Left ventricle myocardium inferior (tissue), 1 donor: ENCODE data around the gene WDCP. TPM values are rescaled to one million over a fixed set of nuclear protein-coding genes. Genes with fewer than 3 reads are reported as not detected.

Experiments used
- DNase-seq: peaks from one replicate; pipeline ENCODE4 v3.0.0-alpha.2; 2020
- H3K27ac ChIP-seq: fragments of 200-600 bp; replicated peaks from 2 replicates; pipeline ENCODE4 v1.8.0; 2021
- H3K27me3 ChIP-seq: fragments of 200-600 bp; 2 replicates; pipeline ENCODE4 v1.8.0; 2021; ENCODE audit warnings: low read depth
- H3K36me3 ChIP-seq: fragments of 200-600 bp; 2 replicates; pipeline ENCODE4 v1.8.0; 2021
- H3K4me1 ChIP-seq: fragments of 200-600 bp; 2 replicates; pipeline ENCODE4 v1.8.0; 2021
- H3K4me3 ChIP-seq: fragments of 200-600 bp; 2 replicates; pipeline ENCODE4 v1.8.0; 2021; ENCODE audit warnings: mild to moderate bottlenecking, moderate library complexity
- H3K9me3 ChIP-seq: fragments of 200-600 bp; replicated peaks from 2 replicates; pipeline ENCODE4 v1.8.0; 2021
- CTCF ChIP-seq: fragments of 200-600 bp; IDR thresholded peaks from 2 replicates; pipeline ENCODE4 v1.8.0; 2021; ENCODE audit warnings: antibody characterized with exemption, mild to moderate bottlenecking, borderline replicate concordance
- intact Hi-C: fragments of 100-400 bp; cut with micrococcal nuclease; formaldehyde crosslinking; loops from one replicate; pipeline ENCODE4 v1.11.0; 2022
- total RNA-seq: library from RNA; stranded (reverse); fragmentation: NEBNext Ultra II Directional; extraction: Animal tissue kit (Norgen Biotek cat#: 25700); gene quantifications from one replicate; pipeline ENCODE4 v1.2.1, GENCODE V29; 2021
- donor health status: DM: no; HTN: yes; CAD: no; lungs with severe emphysema.

WDCP gene
- total RNA-seq, 1 donor from 2014 or later = 8.6 TPM

DNA sequence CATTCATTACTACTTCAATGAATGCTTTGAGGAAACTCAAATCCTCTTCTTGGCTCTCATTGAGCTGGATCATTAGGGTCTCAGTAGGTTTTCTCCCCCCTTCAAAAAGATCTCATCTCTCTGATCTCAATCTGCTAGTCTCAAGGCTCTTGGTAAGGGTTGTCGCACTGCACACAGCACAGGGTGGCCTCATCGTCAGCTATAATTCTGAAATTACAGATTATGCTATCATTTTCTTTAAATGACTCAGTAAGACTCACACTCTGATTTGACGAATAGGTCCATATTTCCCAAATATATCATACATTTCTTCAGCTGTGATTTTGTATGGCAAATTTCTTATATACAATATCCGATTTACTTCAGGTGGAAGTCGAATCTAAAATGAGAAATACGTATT is 26.6 kb upstream of the WDCP start:
- no peak overlapping the region for H3K4me3 ChIP-seq
- intact Hi-C loops = no loop called here

DNA sequence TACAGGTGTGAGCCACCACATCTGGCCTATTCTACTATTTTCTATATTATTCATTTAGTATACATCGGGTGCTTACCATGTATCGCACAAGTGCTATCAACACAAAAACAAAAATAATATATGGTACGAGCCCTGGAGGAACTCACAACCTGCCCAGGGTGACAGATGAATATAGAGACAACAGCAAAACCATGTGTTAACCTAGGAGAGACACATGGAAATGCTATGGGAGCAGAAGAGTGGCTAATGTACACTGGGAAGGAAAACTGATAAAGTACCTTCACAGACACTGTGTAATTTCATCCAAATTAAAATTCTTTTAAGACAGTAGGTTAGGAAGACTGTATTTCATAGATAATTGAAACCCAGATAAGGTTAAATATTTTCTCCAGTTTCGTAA is 25.1 kb upstream of the WDCP start:
- no peak overlapping the region for H3K27ac ChIP-seq
- no peak for TF ChIP-seq CTCF
- intact Hi-C loops = no loop called here
- H3K36me3 ChIP-seq = peaks cover 57% of the 10 kb centered on the region
- H3K4me3 ChIP-seq = no peak overlapping the region
- no peak for DNase-seq
- no peaks in the 10 kb centered on the region for H3K9me3 ChIP-seq
- peaks cover 25% of the 10 kb centered on the region for H3K4me1 ChIP-seq
- H3K27me3 ChIP-seq = no peaks in the 10 kb centered on the region

More for the DNA sequence above, 26.6 kb upstream of the WDCP start:
- Histone ChIP-seq H3K4me1 (peaks cover 33% of the 10 kb centered on the region), H3K27me3 (no peaks in the 10 kb centered on the region), H3K9me3 (no peaks in the 10 kb centered on the region), H3K36me3 (peaks cover 43% of the 10 kb centered on the region), H3K27ac (no peak overlapping the region)
- no peak for TF ChIP-seq CTCF
- DNase-seq = no peak

- TF ChIP-seq CTCF = no peak
- H3K36me3 ChIP-seq = peaks cover 50% of the 10 kb centered on the region
Measured at GRCh38 chr2:24065341-24065740, 18.1 kb upstream of the WDCP start.

DNA sequence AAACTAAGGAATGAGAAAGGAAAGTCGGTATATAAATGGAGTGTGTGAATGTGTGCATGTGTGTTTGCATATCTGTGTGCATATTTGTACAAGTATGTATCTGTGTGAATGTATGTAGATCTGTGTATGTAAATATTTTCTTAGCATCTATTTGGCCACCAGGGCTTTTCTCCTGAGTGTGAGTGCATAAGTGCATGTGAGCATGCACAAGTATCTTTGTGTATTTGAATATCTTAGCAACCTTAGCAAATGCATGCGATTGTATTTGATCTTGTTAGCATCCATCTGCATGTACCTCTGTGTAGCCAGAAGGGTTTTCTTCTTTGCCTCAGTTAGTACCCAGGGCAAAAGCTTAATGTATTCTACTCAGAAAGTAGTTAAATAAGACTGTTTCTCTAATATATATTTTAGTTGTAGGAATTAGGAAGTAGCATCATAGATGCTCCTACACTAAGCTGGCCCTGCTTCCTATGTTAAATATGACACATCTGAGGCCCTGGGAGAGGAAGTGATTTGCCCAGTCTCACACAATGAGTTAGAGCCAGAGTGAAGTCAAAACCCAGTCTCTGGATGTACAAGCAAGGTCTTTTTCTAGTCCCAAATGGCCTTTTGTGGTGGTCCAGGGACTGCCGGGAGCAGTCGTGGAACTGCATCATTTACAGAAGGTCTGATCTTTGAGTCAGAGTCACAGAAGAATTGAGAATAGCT is 11.5 kb upstream of the WDCP start:
- no peak for TF ChIP-seq CTCF
- Histone ChIP-seq H3K4me1 (no peaks in the 10 kb centered on the region), H3K9me3 (no peaks in the 10 kb centered on the region), H3K36me3 (peaks cover 7% of the 10 kb centered on the region), H3K27ac (no peak overlapping the region), H3K27me3 (no peaks in the 10 kb centered on the region), H3K4me3 (no peak overlapping the region)
- intact Hi-C loops = no loop called here
- DNase-seq = no peak

More at GRCh38 chr2:24065341-24065740, 18.1 kb upstream of the WDCP start:
- DNase-seq = no peak
- Histone ChIP-seq H3K4me3 (no peak overlapping the region), H3K9me3 (no peaks in the 10 kb centered on the region), H3K27me3 (no peaks in the 10 kb centered on the region), H3K4me1 (no peaks in the 10 kb centered on the region), H3K27ac (no peak overlapping the region)
- intact Hi-C loops = no loop called here

DNA sequence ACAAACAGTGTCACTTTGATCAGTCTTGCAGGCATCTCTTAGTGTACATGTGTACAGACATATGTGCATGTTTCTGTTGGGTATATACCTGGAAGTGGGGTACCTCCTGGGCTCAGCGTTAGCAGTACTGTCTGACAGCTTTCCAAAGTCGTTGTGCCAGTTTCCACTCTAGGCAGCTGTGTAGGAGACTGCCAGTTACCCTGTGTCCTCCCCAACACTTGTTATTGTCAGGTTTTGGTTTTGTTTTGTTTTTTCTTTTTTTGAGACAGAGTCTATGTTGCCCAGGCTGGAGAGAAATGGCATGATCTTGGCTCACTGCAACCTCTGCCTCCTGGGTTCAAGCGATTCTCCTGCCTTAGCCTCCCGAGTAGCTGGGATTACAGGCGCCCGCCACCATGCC is 8.6 kb upstream of the WDCP start:
- intact Hi-C loops = no loop called here
- no peaks in the 10 kb centered on the region for H3K36me3 ChIP-seq

More for the DNA sequence above, 8.6 kb upstream of the WDCP start:
- Histone ChIP-seq H3K4me3 (no peak overlapping the region), H3K27me3 (no peaks in the 10 kb centered on the region), H3K4me1 (no peaks in the 10 kb centered on the region), H3K27ac (no peak overlapping the region), H3K9me3 (no peaks in the 10 kb centered on the region)
- TF ChIP-seq CTCF = no peak
- DNase-seq = no peak
